ENCODE data around the gene RBP3. TPM values are rescaled to one million over a fixed set of nuclear protein-coding genes. Genes with fewer than 3 reads are reported as not detected.

The RBP3 gene
- total RNA-seq, 4 donors from 2014 or later, result not detected

- intact Hi-C loops (cut with DNase I; ENCODE audit: low total_unique reads), result no loop called here
- Histone ChIP-seq H3K27ac (no peak overlapping the region), H3K27me3 (no peaks in the 10 kb centered on the region), H3K36me3 (no peaks in the 10 kb centered on the region), H3K9me3 (no peaks in the 10 kb centered on the region), H3K4me1 (no peaks in the 10 kb centered on the region), H3K4me3 (no peak overlapping the region)
- DNase-seq, result no peak
- TF ChIP-seq CTCF (IDR thresholded peaks at IDR 0.05) (no peak), POLR2A (IDR thresholded peaks at IDR 0.05) (no peak)
These were observed 703 bp downstream of the RBP3 start for GRCh38 chr10:47348661-47349470.

GRCh38 chr10:47349516-47349915 is 1.4 kb downstream of the RBP3 start:
- Histone ChIP-seq H3K27me3 (no peaks in the 10 kb centered on the region), H3K27ac (no peak overlapping the region), H3K9me3 (no peaks in the 10 kb centered on the region), H3K4me1 (no peaks in the 10 kb centered on the region), H3K36me3 (no peaks in the 10 kb centered on the region), H3K4me3 (no peak overlapping the region)
- intact Hi-C loops (cut with DNase I; ENCODE audit: low total_unique reads), result no loop called here
- TF ChIP-seq POLR2A (IDR thresholded peaks at IDR 0.05), result no peak
- no peak for TF ChIP-seq CTCF (IDR thresholded peaks at IDR 0.05)
- no peak for DNase-seq

GRCh38 chr10:47349941-47350371 is 1.8 kb downstream of the RBP3 start:
- no peaks in the 10 kb centered on the region for H3K36me3 ChIP-seq
- DNase-seq, result no peak
- no peaks in the 10 kb centered on the region for H3K9me3 ChIP-seq
- no peaks in the 10 kb centered on the region for H3K4me1 ChIP-seq
- intact Hi-C loops (cut with DNase I; ENCODE audit: low total_unique reads), result no loop called here
- H3K27ac ChIP-seq, result no peak overlapping the region
- H3K4me3 ChIP-seq, result no peak overlapping the region
- TF ChIP-seq POLR2A (IDR thresholded peaks at IDR 0.05), result no peak
- TF ChIP-seq CTCF (IDR thresholded peaks at IDR 0.05), result no peak
- no peaks in the 10 kb centered on the region for H3K27me3 ChIP-seq

GRCh38 chr10:47350671-47351640 is 2.8 kb downstream of the RBP3 start:
- Histone ChIP-seq H3K9me3 (no peaks in the 10 kb centered on the region), H3K4me1 (no peaks in the 10 kb centered on the region), H3K27me3 (no peaks in the 10 kb centered on the region), H3K27ac (no peak overlapping the region), H3K36me3 (no peaks in the 10 kb centered on the region), H3K4me3 (no peak overlapping the region)
- DNase-seq, result no peak
- TF ChIP-seq CTCF (IDR thresholded peaks at IDR 0.05), result no peak
- no peak for TF ChIP-seq POLR2A (IDR thresholded peaks at IDR 0.05)
- intact Hi-C loops (cut with DNase I; ENCODE audit: low total_unique reads), result no loop called here

Measured in uterus (tissue), 4 donors.